GM23248 (cell line): Measurements from ENCODE around the gene GRM7. TPM values are rescaled to one million over a fixed set of nuclear protein-coding genes. Genes with fewer than 3 reads are reported as not detected.

Experiments used
- DNase-seq: peaks from one replicate; pipeline ENCODE4 v3.0.0-alpha.2; 2015
- H2AFZ ChIP-seq: fragments of 200-600 bp; sonication (generic); 2 replicates; pipeline ENCODE4 v1.6.1; 2016; ENCODE audit warnings: antibody characterized with exemption
- H3F3A ChIP-seq: fragments of 200-600 bp; sonication (generic); 2 replicates; pipeline ENCODE4 v1.6.1; 2016; ENCODE audit warnings: mild to moderate bottlenecking, antibody characterized with exemption, mixed run types; ENCODE audit not compliant: insufficient read depth
- H3K27ac ChIP-seq: fragments of 200-600 bp; sonication (generic); 2 replicates; pipeline ENCODE4 v1.5.1; 2016; ENCODE audit warnings: mild to moderate bottlenecking
- H3K27me3 ChIP-seq: fragments of 200-600 bp; sonication (generic); replicated peaks from 2 replicates; pipeline ENCODE4 v1.6.1; 2016; ENCODE audit warnings: mild to moderate bottlenecking; ENCODE audit not compliant: insufficient read depth
- H3K36me3 ChIP-seq: fragments of 200-600 bp; sonication (generic); 2 replicates; pipeline ENCODE4 v1.6.1; 2016; ENCODE audit warnings: low read depth, mild to moderate bottlenecking
- H3K4me1 ChIP-seq: fragments of 200-600 bp; sonication (generic); 2 replicates; pipeline ENCODE4 v1.6.1; 2016; ENCODE audit warnings: mild to moderate bottlenecking; ENCODE audit not compliant: insufficient read depth
- H3K4me2 ChIP-seq: fragments of 200-600 bp; sonication (generic); one replicate; pipeline ENCODE4 v1.6.1; 2016; ENCODE audit warnings: mild to moderate bottlenecking; ENCODE audit not compliant: unreplicated experiment
- H3K4me3 ChIP-seq: fragments of 200-600 bp; sonication (generic); 2 replicates; pipeline ENCODE4 v1.5.1; 2016; ENCODE audit warnings: mild to moderate bottlenecking
- H3K79me2 ChIP-seq: fragments of 200-600 bp; sonication (generic); 2 replicates; pipeline ENCODE4 v1.6.1; 2016; ENCODE audit warnings: mild to moderate bottlenecking; ENCODE audit not compliant: insufficient read depth
- H3K9ac ChIP-seq: fragments of 200-600 bp; sonication (generic); 2 replicates; pipeline ENCODE4 v1.6.1; 2016; ENCODE audit warnings: mild to moderate bottlenecking
- H3K9me2 ChIP-seq: fragments of 200-600 bp; sonication (generic); 2 replicates; pipeline ENCODE4 v1.6.1; 2016; ENCODE audit warnings: mixed run types, mild to moderate bottlenecking, moderate library complexity; ENCODE audit not compliant: insufficient read depth
- H3K9me3 ChIP-seq: fragments of 200-600 bp; sonication (generic); one replicate; pipeline ENCODE4 v1.6.1; 2017; ENCODE audit warnings: low read depth
- H4K20me1 ChIP-seq: fragments of 200-600 bp; sonication (generic); 2 replicates; pipeline ENCODE4 v1.6.0; 2016; ENCODE audit not compliant: insufficient read depth
- EZH2 ChIP-seq: fragments of 200-600 bp; sonication (generic); IDR thresholded peaks from 2 replicates; pipeline ENCODE4 v1.6.1; 2018; ENCODE audit warnings: antibody characterized with exemption, mild to moderate bottlenecking; ENCODE audit not compliant: insufficient read depth, poor library complexity, severe bottlenecking
- EZH2phosphoT487 ChIP-seq: fragments of 200-600 bp; sonication (generic); IDR thresholded peaks from 2 replicates; pipeline ENCODE4 v1.6.1; 2018; ENCODE audit warnings: antibody characterized with exemption, moderate library complexity, mild to moderate bottlenecking, low read depth; ENCODE audit not compliant: insufficient read depth
- WGBS, 2 experiments: methylation state at CpG; one replicate each; pipeline ENCODE4 v1.1.6; 2015 to 2017; ENCODE audit warnings: low lambda C conversion rate in 2 of 2, low coverage in 1 of 2; ENCODE audit errors: missing lambda C conversion rate in 2 of 2; 5-methylcytosine and 5-hydroxymethylcytosine counted together
- in situ Hi-C: fragments of 300-500 bp; cut with MboI; formaldehyde crosslinking; loops from 2 replicates; pipeline ENCODE4 v1.15.0; 2020
- polyA plus RNA-seq: library from polyadenylated mRNA; unstranded; fragments of >200 nt; fragmentation: Nextera tagmentation; extraction: Ambion mirVana; gene quantifications from 2 replicates; pipeline ENCODE4 v1.2.1, GENCODE V29; 2016
- total RNA-seq: library from RNA; depleted of rRNA; stranded (reverse); fragments of >200 nt; shearing (Covaris generic); gene quantifications from 2 replicates; pipeline ENCODE4 v1.2.3, GENCODE V29; 2014

GRM7 gene
- total and polyA plus RNA-seq, 2 experiments from 2014 or later = not detected

DNA sequence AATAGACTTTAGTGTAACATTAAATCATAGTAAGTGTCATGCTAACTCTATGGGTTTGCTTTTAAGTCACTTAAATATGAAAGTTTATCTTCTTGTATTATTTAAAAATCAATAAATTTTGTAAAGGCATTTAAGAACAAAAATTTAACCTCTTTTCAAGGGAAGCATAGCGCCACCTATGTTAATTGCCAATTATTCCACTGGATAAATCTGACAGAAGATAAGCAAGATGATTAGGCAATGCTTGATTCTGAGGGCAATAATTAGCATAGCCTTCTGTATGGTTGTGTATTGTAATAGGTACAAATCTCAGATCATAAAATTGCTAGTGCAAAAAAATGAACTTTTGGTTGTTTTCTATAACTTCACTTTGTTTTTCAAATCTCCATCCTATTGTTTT is 560.1 kb downstream of the GRM7 start:
- Histone ChIP-seq H3K27ac (no peak overlapping the region), H2AFZ (no peak overlapping the region), H3K4me3 (no peak overlapping the region), H3K79me2 (no peaks in the 10 kb centered on the region), H3K9ac (no peak overlapping the region), H4K20me1 (no peaks in the 10 kb centered on the region), H3K4me2 (no peak overlapping the region), H3K9me3 (no peaks in the 10 kb centered on the region), H3K4me1 (no peaks in the 10 kb centered on the region), H3F3A (no peaks in the 10 kb centered on the region), H3K27me3 (no peaks in the 10 kb centered on the region), H3K36me3 (no peaks in the 10 kb centered on the region), H3K9me2 (no peaks in the 10 kb centered on the region)
- no peak for DNase-seq
- in situ Hi-C loops = no loop called here
- TF ChIP-seq EZH2 (no peak), EZH2phosphoT487 (no peak)
- WGBS, 2 experiments = 41 to 55% methylated on average over 1 of the region's 1 CpG

GRCh38 chr3:7423036-7423435 is 562.1 kb downstream of the GRM7 start:
- Histone ChIP-seq H3K4me3 (no peak overlapping the region), H3K27me3 (no peaks in the 10 kb centered on the region), H4K20me1 (no peaks in the 10 kb centered on the region), H3K9me2 (no peaks in the 10 kb centered on the region), H3K9ac (no peak overlapping the region), H3F3A (no peaks in the 10 kb centered on the region), H3K4me2 (no peak overlapping the region), H2AFZ (no peak overlapping the region), H3K36me3 (no peaks in the 10 kb centered on the region), H3K9me3 (no peaks in the 10 kb centered on the region), H3K79me2 (no peaks in the 10 kb centered on the region), H3K27ac (no peak overlapping the region), H3K4me1 (no peaks in the 10 kb centered on the region)
- in situ Hi-C loops = no loop called here
- TF ChIP-seq EZH2 (no peak), EZH2phosphoT487 (no peak)
- DNase-seq = no peak
- WGBS, 2 experiments = 0 to 1% methylated on average over 2 of the region's 2 CpGs

- H2AFZ ChIP-seq = no peak overlapping the region
- in situ Hi-C loops = no loop called here
- no peak overlapping the region for H3K9ac ChIP-seq
- H3K9me3 ChIP-seq = no peaks in the 10 kb centered on the region
- no peaks in the 10 kb centered on the region for H3K9me2 ChIP-seq
- H3K4me3 ChIP-seq = no peak overlapping the region
- no peaks in the 10 kb centered on the region for H3K27me3 ChIP-seq
- no peaks in the 10 kb centered on the region for H3F3A ChIP-seq
- TF ChIP-seq EZH2 = no peak
- TF ChIP-seq EZH2phosphoT487 = no peak
- no peak overlapping the region for H3K4me2 ChIP-seq
- H3K79me2 ChIP-seq = no peaks in the 10 kb centered on the region
- no peak for DNase-seq
- H3K4me1 ChIP-seq = no peaks in the 10 kb centered on the region
- H3K27ac ChIP-seq = no peak overlapping the region
- no peaks in the 10 kb centered on the region for H3K36me3 ChIP-seq
- no peaks in the 10 kb centered on the region for H4K20me1 ChIP-seq
- 7% methylated on average over 4 of the region's 4 CpGs for WGBS, 2 experiments
Observed at GRCh38 chr3:7423995-7424394, 563.1 kb downstream of the GRM7 start.

DNA sequence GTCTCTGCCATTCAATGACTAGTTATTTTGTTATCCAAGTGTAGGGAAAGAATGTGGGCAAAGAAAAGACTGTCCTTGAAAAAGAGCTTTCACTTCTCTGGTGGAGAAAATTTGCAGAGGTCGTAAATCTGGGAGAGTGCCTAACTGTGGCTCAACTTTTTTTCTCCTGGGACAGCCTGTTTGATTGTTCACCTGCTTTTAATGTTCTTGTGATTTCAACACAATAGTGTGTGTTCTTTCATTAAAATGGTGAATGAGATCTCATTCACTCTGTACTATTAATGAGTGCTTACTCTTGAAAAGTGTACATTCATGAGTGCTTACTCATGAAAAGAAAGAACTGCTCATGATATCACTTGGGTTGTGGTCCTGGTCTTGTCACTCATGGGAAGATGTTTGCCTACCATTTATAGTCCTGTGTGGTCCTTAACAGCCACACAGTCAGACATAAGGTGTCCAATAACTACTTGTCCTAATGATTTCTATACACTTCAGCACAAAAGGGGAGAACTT is 567.3 kb downstream of the GRM7 start:
- Histone ChIP-seq H3K79me2 (no peaks in the 10 kb centered on the region), H3K27me3 (no peaks in the 10 kb centered on the region), H3K4me1 (no peaks in the 10 kb centered on the region), H3K9me3 (no peaks in the 10 kb centered on the region), H3K27ac (no peak overlapping the region), H3K36me3 (no peaks in the 10 kb centered on the region), H4K20me1 (no peaks in the 10 kb centered on the region), H2AFZ (no peak overlapping the region), H3K9ac (no peak overlapping the region), H3K9me2 (no peaks in the 10 kb centered on the region), H3K4me3 (no peak overlapping the region), H3F3A (no peaks in the 10 kb centered on the region), H3K4me2 (no peak overlapping the region)
- in situ Hi-C loops = no loop called here
- TF ChIP-seq EZH2 = no peak
- no peak for TF ChIP-seq EZH2phosphoT487
- no peak for DNase-seq
- 6 to 21% methylated on average over 1 of the region's 1 CpG for whole genome bisulfite sequencing, 2 experiments

- no peaks in the 10 kb centered on the region for H3K9me3 ChIP-seq
- no peak for DNase-seq
- no peaks in the 10 kb centered on the region for H3K79me2 ChIP-seq
- no peaks in the 10 kb centered on the region for H3K36me3 ChIP-seq
- H3K9me2 ChIP-seq = no peaks in the 10 kb centered on the region
- H3K27me3 ChIP-seq = no peaks in the 10 kb centered on the region
- H2AFZ ChIP-seq = no peak overlapping the region
- no peak overlapping the region for H3K9ac ChIP-seq
- H3K4me3 ChIP-seq = no peak overlapping the region
- no peaks in the 10 kb centered on the region for H3K4me1 ChIP-seq
- H3K4me2 ChIP-seq = no peak overlapping the region
- no peaks in the 10 kb centered on the region for H4K20me1 ChIP-seq
- in situ Hi-C loops = no loop called here
- 18 to 23% methylated on average over 2 of the region's 2 CpGs for WGBS, 2 experiments
- TF ChIP-seq EZH2phosphoT487 (no peak), EZH2 (no peak)
- H3F3A ChIP-seq = no peaks in the 10 kb centered on the region
- no peak overlapping the region for H3K27ac ChIP-seq
Observed at GRCh38 chr3:7432610-7433009, 571.7 kb downstream of the GRM7 start.
